Sigmoid colon (tissue), 7 donors: ENCODE data around the gene LY6G6D. TPM values are rescaled to one million over a fixed set of nuclear protein-coding genes. Genes with fewer than 3 reads are reported as not detected.

Source experiments
- DNase-seq: peaks from one replicate; pipeline ENCODE4 v3.0.0-alpha.2; 2019
- H3K27ac ChIP-seq, 4 donors: fragments of 200-600 bp; sonication (generic); one replicate each; pipeline ENCODE4 v1.5.1; 2016 to 2019; ENCODE audit warnings: mild to moderate bottlenecking in 1 of 4
- H3K27me3 ChIP-seq, 3 donors: fragments of 200-600 bp; sonication (generic); one replicate each; pipeline ENCODE4 v1.5.1; 2019; ENCODE audit warnings: mild to moderate bottlenecking in 1 of 3
- H3K36me3 ChIP-seq, 4 donors: fragments of 200-600 bp; sonication (generic); one replicate each; pipeline ENCODE4 v1.5.1; 2016 to 2019
- H3K4me1 ChIP-seq, 4 donors: fragments of 200-600 bp; sonication (generic); one replicate each; pipeline ENCODE4 v1.5.1; 2017 to 2019
- H3K4me3 ChIP-seq, 4 donors: fragments of 200-600 bp; sonication (generic); one replicate each; pipeline ENCODE4 v1.5.1; 2017 to 2019; ENCODE audit warnings: mild to moderate bottlenecking in 2 of 4, moderate library complexity in 1 of 4
- H3K9me3 ChIP-seq, 4 donors: fragments of 200-600 bp in 3 of 4; sonication (generic) in 3 of 4; one replicate each; pipeline versions ENCODE4 v1.5.1 to v1.6.1; 2013 to 2019
- EP300 ChIP-seq, 4 donors: sonication (generic); formaldehyde crosslinking; IDR thresholded peaks; one replicate each; pipeline ENCODE4 v1.6.1; 2017; ENCODE audit warnings: antibody characterized with exemption in 4 of 4
- POLR2A ChIP-seq, 2 donors: fragments of 450-650 bp; IDR thresholded peaks; one replicate each; pipeline ENCODE4 v1.6.1; 2016; ENCODE audit warnings: antibody characterized with exemption in 2 of 2, mild to moderate bottlenecking in 2 of 2, moderate library complexity in 2 of 2
- POLR2AphosphoS5 ChIP-seq, 4 donors: sonication (generic); formaldehyde crosslinking; IDR thresholded peaks; one replicate each; pipeline ENCODE4 v1.6.1; 2017; ENCODE audit warnings: antibody characterized with exemption in 4 of 4
- WGBS, 2 donors: extraction: QIAGEN DNeasy Blood & Tissue Kit; methylation state at CpG; one replicate each; pipeline ENCODE4 v1.1.7; 2013; 5-methylcytosine and 5-hydroxymethylcytosine counted together
- intact Hi-C: fragments of 100-400 bp; cut with DNase I; formaldehyde crosslinking; loops from one replicate; pipeline ENCODE4 v1.15.1; 2023
- polyA plus RNA-seq, 3 donors: library from polyadenylated mRNA; stranded (reverse); fragments of 200-250 nt; gene quantifications; one replicate each; pipeline ENCODE4 v1.2.3, GENCODE V29; 2013
- total RNA-seq, 4 donors: library from RNA; depleted of rRNA; stranded (reverse); fragments of >200 nt; gene quantifications; one replicate each; pipeline ENCODE4 v1.1.0, GENCODE V29; 2016
- TF ChIP-seq, protein P1 (sequence below), 4 experiments: fragments of 450-650 bp in 3 of 4; fragments of 200-600 bp in 1 of 4; IDR thresholded peaks; one replicate each; pipeline ENCODE4 v1.5.1; 2016 to 2019; ENCODE audit warnings: antibody characterized with exemption in 4 of 4, mild to moderate bottlenecking in 3 of 4, moderate library complexity in 2 of 4
- donor health status: healthy with polysubstance abuse.
- donor health status: Bipolar disorder and iron deficiency.
- donor health status: healthy.

LY6G6D gene
- total and polyA plus RNA-seq, 7 donors = 0.31 to 21.2 (median 6.4) TPM; not detected in 2

DNA sequence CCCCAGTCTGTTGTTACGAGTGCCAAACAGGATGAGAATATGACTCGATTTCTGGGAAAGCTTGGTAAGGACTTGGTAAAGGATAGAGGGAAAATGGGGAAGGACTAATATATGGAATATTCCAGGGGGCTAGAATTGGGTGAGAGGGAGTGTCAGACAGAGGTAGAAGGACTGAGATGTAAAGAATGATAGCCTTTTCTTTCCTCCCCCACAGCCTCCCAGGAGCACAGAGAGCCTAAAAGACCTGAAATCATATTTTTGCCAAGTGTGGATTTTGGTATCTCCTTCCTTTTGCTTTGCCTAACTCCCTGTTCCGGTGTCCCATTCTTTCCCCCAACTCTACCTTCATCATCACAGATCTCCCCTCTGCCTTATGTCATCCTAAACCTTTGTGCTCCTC lies 27.7 kb downstream of the LY6G6D start:
- DNase-seq = no peak
- Histone ChIP-seq H3K4me1 (peaks cover 0 to 33% (median 21%) of the 10 kb centered on the region in 4 donors), H3K36me3 (no peaks in the 10 kb centered on the region), H3K4me3 (no peak overlapping the region), H3K9me3 (no peaks in the 10 kb centered on the region), H3K27me3 (no peaks in the 10 kb centered on the region), H3K27ac (no peak overlapping the region)
- intact Hi-C loops = no loop called here
- TF ChIP-seq POLR2AphosphoS5 (IDR thresholded peaks at IDR 0.05) = no peak
- TF ChIP-seq, protein P1, sequence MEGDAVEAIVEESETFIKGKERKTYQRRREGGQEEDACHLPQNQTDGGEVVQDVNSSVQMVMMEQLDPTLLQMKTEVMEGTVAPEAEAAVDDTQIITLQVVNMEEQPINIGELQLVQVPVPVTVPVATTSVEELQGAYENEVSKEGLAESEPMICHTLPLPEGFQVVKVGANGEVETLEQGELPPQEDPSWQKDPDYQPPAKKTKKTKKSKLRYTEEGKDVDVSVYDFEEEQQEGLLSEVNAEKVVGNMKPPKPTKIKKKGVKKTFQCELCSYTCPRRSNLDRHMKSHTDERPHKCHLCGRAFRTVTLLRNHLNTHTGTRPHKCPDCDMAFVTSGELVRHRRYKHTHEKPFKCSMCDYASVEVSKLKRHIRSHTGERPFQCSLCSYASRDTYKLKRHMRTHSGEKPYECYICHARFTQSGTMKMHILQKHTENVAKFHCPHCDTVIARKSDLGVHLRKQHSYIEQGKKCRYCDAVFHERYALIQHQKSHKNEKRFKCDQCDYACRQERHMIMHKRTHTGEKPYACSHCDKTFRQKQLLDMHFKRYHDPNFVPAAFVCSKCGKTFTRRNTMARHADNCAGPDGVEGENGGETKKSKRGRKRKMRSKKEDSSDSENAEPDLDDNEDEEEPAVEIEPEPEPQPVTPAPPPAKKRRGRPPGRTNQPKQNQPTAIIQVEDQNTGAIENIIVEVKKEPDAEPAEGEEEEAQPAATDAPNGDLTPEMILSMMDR (IDR thresholded peaks at IDR 0.05) = no peak
- TF ChIP-seq EP300 (IDR thresholded peaks at IDR 0.05) = no peak
- TF ChIP-seq POLR2A (IDR thresholded peaks at IDR 0.05) = no peak
- WGBS, 2 donors = 92 to 96% methylated on average over 3 of the region's 3 CpGs

DNA sequence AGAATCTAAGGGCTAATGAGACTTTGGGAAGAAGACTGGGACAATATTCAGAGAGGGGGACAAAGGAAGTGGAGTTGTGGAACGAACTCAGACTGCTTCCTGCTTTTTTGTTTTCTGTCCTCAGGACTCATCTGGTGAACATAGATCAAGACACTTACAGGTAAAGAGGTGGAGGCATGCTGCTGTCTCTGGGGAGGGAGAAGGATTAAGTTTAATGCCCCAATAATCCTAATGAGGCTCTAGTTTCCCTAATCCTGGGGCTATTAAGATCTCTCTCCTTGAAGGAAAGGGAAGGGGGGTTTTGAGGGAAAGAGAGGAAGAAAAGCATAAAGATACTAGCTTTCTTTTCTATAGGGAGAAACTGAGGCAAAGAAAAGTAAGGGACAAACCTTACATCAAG lies 29.3 kb downstream of the LY6G6D start:
- Histone ChIP-seq H3K36me3 (no peaks in the 10 kb centered on the region), H3K4me3 (no peak overlapping the region), H3K27me3 (no peaks in the 10 kb centered on the region), H3K9me3 (no peaks in the 10 kb centered on the region), H3K4me1 (peaks cover 0 to 27% (median 16%) of the 10 kb centered on the region in 4 donors), H3K27ac (no peak overlapping the region)
- WGBS, 2 donors = 68 to 76% methylated on average over 1 of the region's 1 CpG
- no peak for DNase-seq
- TF ChIP-seq, protein P1 (IDR thresholded peaks at IDR 0.05) = no peak
- TF ChIP-seq POLR2AphosphoS5 (IDR thresholded peaks at IDR 0.05) (no peak), POLR2A (IDR thresholded peaks at IDR 0.05) (no peak), EP300 (IDR thresholded peaks at IDR 0.05) (no peak)
- intact Hi-C loops = no loop called here

DNA sequence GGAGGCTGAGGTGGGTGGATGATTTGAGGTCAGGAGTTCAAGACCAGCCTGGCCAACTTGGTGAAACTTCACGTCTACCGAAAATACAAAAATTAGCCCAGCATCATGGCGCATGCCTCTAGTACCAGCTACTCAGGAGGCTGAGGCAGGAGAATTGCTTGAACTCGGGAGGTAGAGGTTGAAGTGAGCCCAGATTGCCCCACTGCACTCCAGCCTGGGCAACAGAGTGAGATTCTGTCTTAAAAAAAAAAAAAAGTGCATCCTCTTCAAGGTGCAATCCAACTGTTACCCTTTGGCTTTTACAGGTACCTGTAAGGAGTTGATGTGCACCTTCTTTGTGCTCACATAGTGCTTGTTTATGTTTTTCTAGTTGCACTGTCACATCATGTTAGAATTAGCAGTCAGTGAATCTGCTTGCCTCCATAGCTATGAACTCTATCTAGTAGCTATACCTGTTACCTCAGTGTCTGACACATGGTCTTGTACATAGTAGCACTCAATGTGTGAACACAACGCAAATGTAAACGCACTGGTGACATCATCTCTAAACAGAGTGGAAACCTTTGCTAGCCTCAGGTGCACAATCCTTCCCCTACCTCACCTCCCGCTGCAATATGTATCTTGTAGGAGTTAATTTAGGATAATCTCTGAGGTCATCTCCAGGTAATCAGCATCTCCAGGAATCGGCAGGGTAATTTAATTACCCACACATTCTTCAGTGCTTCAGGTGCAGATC lies 34.3 kb downstream of the LY6G6D start:
- Histone ChIP-seq H3K9me3 (no peaks in the 10 kb centered on the region), H3K27ac (no peak overlapping the region), H3K4me3 (no peak overlapping the region), H3K36me3 (no peaks in the 10 kb centered on the region), H3K4me1 (peaks cover 0 to 14% (median 6%) of the 10 kb centered on the region in 4 donors), H3K27me3 (no peaks in the 10 kb centered on the region)
- 85 to 94% methylated on average over 8 of the region's 8 CpGs for WGBS, 2 donors
- intact Hi-C loops = no loop called here
- TF ChIP-seq POLR2AphosphoS5 (IDR thresholded peaks at IDR 0.05) = no peak
- no peak for TF ChIP-seq POLR2A (IDR thresholded peaks at IDR 0.05)
- TF ChIP-seq, protein P1 (IDR thresholded peaks at IDR 0.05) = no peak
- no peak for TF ChIP-seq EP300 (IDR thresholded peaks at IDR 0.05)
- DNase-seq = no peak

GRCh38 chr6:31750411-31751022 lies 35.4 kb downstream of the LY6G6D start:
- intact Hi-C loops = no loop called here
- 62 to 84% methylated on average over 7 of the region's 7 CpGs for WGBS, 2 donors

More at GRCh38 chr6:31750411-31751022, 35.4 kb downstream of the LY6G6D start:
- TF ChIP-seq EP300 (IDR thresholded peaks at IDR 0.05) (no peak), POLR2A (IDR thresholded peaks at IDR 0.05) (no peak), POLR2AphosphoS5 (IDR thresholded peaks at IDR 0.05) (no peak)
- TF ChIP-seq, protein P1 (IDR thresholded peaks at IDR 0.05) = no peak
- peaks cover 0 to 14% (median 6%) of the 10 kb centered on the region in 4 donors for H3K4me1 ChIP-seq
- no peak overlapping the region for H3K27ac ChIP-seq
- no peaks in the 10 kb centered on the region for H3K36me3 ChIP-seq
- no peaks in the 10 kb centered on the region for H3K27me3 ChIP-seq
- no peak for DNase-seq
- no peak overlapping the region for H3K4me3 ChIP-seq
- H3K9me3 ChIP-seq = no peaks in the 10 kb centered on the region
